Measurements from ENCODE around the gene OR4D2.

Gene OR4D2

GRCh38 chr17:58176200-58176599 lies 9.4 kb downstream of the OR4D2 start:
- DNase-seq, result no peak

GRCh38 chr17:58181796-58182195 lies 15.0 kb downstream of the OR4D2 start:
- DNase-seq, result no peak

- DNase-seq, result no peak
These were observed 16.7 kb downstream of the OR4D2 start for GRCh38 chr17:58183514-58183913.

- peak; percentile 13 for DNase-seq
These were observed 17.7 kb downstream of the OR4D2 start for GRCh38 chr17:58184308-58184985.

GRCh38 chr17:58184986-58185761 lies 18.4 kb downstream of the OR4D2 start:
- DNase-seq, result no peak

- no peak for DNase-seq
These were observed 19.8 kb downstream of the OR4D2 start for GRCh38 chr17:58186591-58186990.

- no peak for DNase-seq
These were observed 20.3 kb downstream of the OR4D2 start for GRCh38 chr17:58187063-58187462.

GRCh38 chr17:58187675-58188074 lies 20.9 kb downstream of the OR4D2 start:
- DNase-seq, result no peak

- peak; percentile 61 for DNase-seq
These were observed 22.8 kb downstream of the OR4D2 start for GRCh38 chr17:58189436-58190146.

- DNase-seq, result no peak
These were observed 24.6 kb downstream of the OR4D2 start for GRCh38 chr17:58191241-58191896.

- no peak for DNase-seq
These were observed 25.8 kb downstream of the OR4D2 start, which contains the start of gene EPX for GRCh38 chr17:58192612-58193011. Gene EPX, plus strand, starts transcription at chr17:58192726. Its CDS starts 121 bp downstream, at chr17:58192847.

- no peak for DNase-seq
These were observed 27.0 kb downstream of the OR4D2 start for GRCh38 chr17:58193641-58194255.

GRCh38 chr17:58195518-58196123 lies 28.8 kb downstream of the OR4D2 start:
- DNase-seq, result no peak

GRCh38 chr17:58196610-58197009 lies 29.8 kb downstream of the OR4D2 start:
- DNase-seq, result no peak

- DNase-seq, result no peak
These were observed 33.3 kb downstream of the OR4D2 start for GRCh38 chr17:58200024-58200633.

GRCh38 chr17:58202859-58203258 lies 36.1 kb downstream of the OR4D2 start:
- no peak for DNase-seq

GRCh38 chr17:58204796-58205195 lies 38.0 kb downstream of the OR4D2 start:
- DNase-seq, result no peak

GRCh38 chr17:58205936-58206335 lies 39.2 kb downstream of the OR4D2 start:
- DNase-seq, result no peak

- no peak for DNase-seq
These were observed 40.7 kb downstream of the OR4D2 start for GRCh38 chr17:58207451-58207850.

- DNase-seq, result no peak
These were observed 41.6 kb downstream of the OR4D2 start for GRCh38 chr17:58208344-58208743.

- DNase-seq, result no peak
These were observed 44.1 kb downstream of the OR4D2 start for GRCh38 chr17:58210922-58211321.

GRCh38 chr17:58215685-58216084 lies 48.9 kb downstream of the OR4D2 start:
- DNase-seq, result peak; percentile 55

Measured in NCI-H226 (cell line).